NB4 (cell line): ENCODE measurements around the gene ADAP1.
A peak's percentile ranks its signal among the peaks of the same experiment; 100 is the strongest.

ENCODE experiments used
- DNase-seq: peaks from one replicate; pipeline ENCODE4 v3.0.0; 2010; ENCODE audit warnings: low read depth
- H3K4me3 ChIP-seq: one replicate; pipeline ENCODE4 v1.5.1; 2011; ENCODE audit warnings: mild to moderate bottlenecking, low read depth, low read length, moderate library complexity
- CTCF ChIP-seq: IDR thresholded peaks from one replicate; pipeline ENCODE4 v1.5.1; 2012; ENCODE audit warnings: low read depth, low read length
- MAX ChIP-seq: IDR thresholded peaks from 2 replicates; pipeline ENCODE4 v1.6.1; 2011; ENCODE audit warnings: low read depth, low read length
- MYC ChIP-seq: IDR thresholded peaks from 2 replicates; pipeline ENCODE4 v1.6.1; 2011; ENCODE audit warnings: low read depth, low read length
- POLR2A ChIP-seq: IDR thresholded peaks from 2 replicates; pipeline ENCODE4 v1.6.1; 2011; ENCODE audit warnings: mild to moderate bottlenecking; ENCODE audit not compliant: insufficient read length; ENCODE audit errors: extremely low read depth

The ADAP1 gene

GRCh38 chr7:978416-979091 is 24.1 kb upstream of the ADAP1 start:
- no peak overlapping the region for H3K4me3 ChIP-seq
- TF ChIP-seq CTCF (no peak), POLR2A (no peak), MAX (no peak), MYC (no peak)
- DNase-seq = no peak

GRCh38 chr7:978049-978346 is 23.5 kb upstream of the ADAP1 start:
- DNase-seq = no peak
- TF ChIP-seq POLR2A (no peak), MYC (no peak), MAX (no peak), CTCF (no peak)
- H3K4me3 ChIP-seq = no peak overlapping the region

- TF ChIP-seq MYC = no peak
- no peak for TF ChIP-seq MAX
- no peak for TF ChIP-seq CTCF
- TF ChIP-seq POLR2A = no peak
- peak; percentile 68 for DNase-seq
- no peak overlapping the region for H3K4me3 ChIP-seq
These were observed 23.0 kb upstream of the ADAP1 start for GRCh38 chr7:977326-978048.

- no peak for DNase-seq
- no peak overlapping the region for H3K4me3 ChIP-seq
- TF ChIP-seq POLR2A (no peak), MAX (no peak), MYC (no peak), CTCF (no peak)
These were observed 22.4 kb upstream of the ADAP1 start for GRCh38 chr7:976901-977325.

GRCh38 chr7:975702-976473 is 21.4 kb upstream of the ADAP1 start:
- no peak overlapping the region for H3K4me3 ChIP-seq
- no peak for DNase-seq
- TF ChIP-seq CTCF = no peak
- no peak for TF ChIP-seq MAX
